Stimulated activated CD8-positive, alpha-beta memory T cell treated with anti-CD3 and anti-CD28 coated beads, Interleukin-7, amount 100 ng/mL, for 4 hours (primary cell): ENCODE data around the gene GLIS1.
A peak's percentile ranks its signal among the peaks of the same experiment; 100 is the strongest.
"Not testable (repeated sequence)": the region's sequence is repeated elsewhere in the genome, so short reads cannot be mapped to it uniquely, and the experiment has no call there.

ENCODE experiments used
- DNase-seq, 2 donors: peaks; one replicate each; pipeline ENCODE4 v3.0.0-alpha.2; 2020; ENCODE audit warnings: low read depth in 2 of 2

Gene GLIS1

DNA sequence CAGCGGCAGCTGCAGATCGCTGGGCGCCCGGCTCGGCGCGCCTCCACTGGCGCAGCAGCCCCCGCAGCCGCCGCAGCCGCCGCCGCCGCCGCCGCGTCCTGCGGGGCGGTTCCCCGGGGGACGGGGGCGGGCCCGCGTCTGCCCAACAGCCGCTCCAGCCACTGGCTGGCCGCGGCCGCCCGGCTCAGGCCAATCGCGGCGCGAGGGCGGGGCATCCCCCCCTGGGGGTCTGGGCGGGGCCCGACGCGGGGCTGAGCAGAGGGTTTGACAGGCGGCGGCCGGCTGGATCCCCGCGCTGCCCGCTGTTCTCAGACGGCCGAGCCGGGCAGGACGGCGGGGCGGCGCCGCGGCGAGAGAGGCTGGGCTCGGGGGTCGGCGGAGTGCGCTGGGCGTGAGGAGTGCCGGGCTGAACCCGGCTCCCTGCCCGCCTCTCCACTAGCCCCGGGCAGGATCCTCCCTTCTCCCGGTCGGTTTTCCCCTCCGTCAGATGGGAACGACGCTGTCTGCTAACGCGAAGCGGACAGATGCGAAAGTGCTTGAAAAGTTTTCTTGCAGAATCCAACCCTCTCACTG is at the start of gene GLIS1:
GLIS1 (minus strand) TSS at position 56 of the 573 bp plus-strand sequence. CDS start 1,100 bp downstream, outside the sequence.
- peak in 1 of 2 donors; percentile 43 for DNase-seq

DNA sequence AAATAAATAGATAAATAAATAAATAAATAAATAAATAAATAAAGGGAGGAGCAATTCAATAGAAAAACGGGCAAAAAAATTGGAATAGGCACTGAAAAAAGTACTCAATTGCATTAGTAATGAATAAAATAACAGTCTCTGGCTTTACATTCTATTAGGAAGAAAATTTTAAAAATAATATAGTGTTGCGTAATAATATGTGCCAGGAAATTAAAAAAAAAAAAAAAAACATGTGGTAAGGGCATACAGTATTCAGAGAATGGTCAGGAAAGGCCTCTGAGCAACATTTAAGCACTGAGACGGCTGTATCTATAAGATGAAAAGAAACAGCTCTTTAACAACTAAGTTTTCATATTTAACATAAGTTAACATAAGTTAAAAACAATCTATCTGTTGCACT is 48.7 kb upstream of the GLIS1 start:
- DNase-seq = no peak

GRCh38 chr1:53783056-53783455 is 44.1 kb upstream of the GLIS1 start:
- no peak for DNase-seq

DNA sequence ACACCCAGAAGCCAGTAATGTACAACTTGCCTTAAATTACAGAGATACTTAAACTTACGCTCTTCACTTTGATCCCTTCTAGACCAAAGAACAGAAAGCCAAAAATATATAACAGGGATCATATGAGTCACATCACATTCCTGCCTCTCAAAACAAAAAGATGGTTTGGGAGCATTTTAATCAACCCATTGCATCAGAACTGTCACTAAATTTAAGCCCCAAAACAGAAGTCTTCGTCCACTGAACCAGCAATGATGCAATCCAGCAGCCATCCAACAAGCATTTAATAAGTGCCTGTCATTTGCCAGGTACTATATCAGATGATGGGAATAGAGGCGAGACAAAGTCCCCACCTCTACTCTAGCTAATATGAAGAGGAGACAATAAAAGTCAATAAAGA is 42.7 kb upstream of the GLIS1 start:
- DNase-seq = no peak

DNA sequence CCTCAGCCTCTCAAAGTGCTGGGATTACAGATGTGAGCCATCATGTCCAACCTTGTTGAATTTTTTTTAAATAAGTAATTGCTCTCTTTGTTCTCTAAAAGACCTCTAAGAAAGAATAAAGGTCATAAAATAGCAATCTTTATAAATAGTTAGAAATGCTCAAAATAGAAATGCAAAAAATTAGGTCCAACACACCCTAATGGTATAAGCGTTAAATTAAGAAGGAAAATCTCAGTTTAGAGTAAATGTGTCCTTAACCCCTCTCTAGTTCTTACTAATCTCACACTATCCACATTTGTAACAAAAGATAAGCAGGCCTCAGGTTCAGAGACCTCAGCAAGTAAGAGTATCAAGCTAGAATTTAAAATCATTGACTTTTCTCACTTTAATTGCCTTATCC is 38.3 kb upstream of the GLIS1 start:
- DNase-seq = no peak

- DNase-seq = no peak
Measured at GRCh38 chr1:53771648-53772047, 32.7 kb upstream of the GLIS1 start.

- no peak for DNase-seq
Measured at GRCh38 chr1:53769780-53770179, 30.8 kb upstream of the GLIS1 start.

GRCh38 chr1:53769184-53769583 is 30.2 kb upstream of the GLIS1 start:
- DNase-seq = no peak

DNA sequence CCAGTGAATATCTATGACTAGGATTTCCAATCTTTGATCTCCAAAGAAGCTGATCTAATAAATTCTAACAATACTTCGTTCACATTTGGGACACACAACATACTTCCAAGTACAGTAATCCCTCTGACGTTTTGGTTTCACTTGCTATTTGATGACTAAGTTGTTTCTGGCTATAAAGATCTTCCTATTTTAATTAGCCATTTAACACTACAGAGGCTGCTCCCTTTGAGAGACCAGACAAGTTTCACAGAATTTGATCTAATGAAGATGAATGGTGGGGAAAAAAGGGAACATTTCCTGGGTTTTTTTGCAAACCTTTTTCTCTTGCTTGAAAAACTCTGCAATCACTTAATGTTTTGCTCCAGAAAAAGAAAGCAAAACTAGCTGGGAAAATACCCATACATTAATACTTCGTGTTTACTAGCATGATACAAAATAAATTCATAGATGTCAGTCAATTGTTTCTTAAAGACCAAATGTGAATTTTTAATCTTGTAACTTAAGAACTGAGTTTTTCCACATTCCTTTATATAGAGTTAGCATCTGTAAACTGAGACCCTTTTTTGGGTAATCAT is 28.0 kb upstream of the GLIS1 start:
- no peak for DNase-seq

GRCh38 chr1:53766194-53766742 is 27.3 kb upstream of the GLIS1 start:
- no peak for DNase-seq

DNA sequence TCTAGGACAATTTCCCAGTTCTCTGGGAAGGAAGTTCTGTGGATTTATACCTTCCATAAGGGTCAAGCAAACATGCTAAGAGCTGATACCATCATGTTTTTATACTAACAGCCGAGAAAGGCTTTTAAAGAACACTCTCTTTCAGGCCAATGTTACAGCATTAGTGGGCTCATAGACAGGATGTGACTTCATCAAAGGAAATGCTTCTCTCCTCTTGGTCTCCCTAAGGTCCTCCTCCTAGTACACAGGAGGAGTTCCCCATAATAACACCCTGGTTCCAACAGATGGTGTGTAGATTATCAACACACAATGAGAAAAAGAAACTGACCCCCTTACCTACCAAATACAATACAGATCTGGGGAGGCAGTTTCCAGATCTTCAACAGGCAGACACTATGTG is 26.7 kb upstream of the GLIS1 start:
- DNase-seq = no peak

- DNase-seq = no peak
Measured at GRCh38 chr1:53763911-53764310, 24.9 kb upstream of the GLIS1 start.

DNA sequence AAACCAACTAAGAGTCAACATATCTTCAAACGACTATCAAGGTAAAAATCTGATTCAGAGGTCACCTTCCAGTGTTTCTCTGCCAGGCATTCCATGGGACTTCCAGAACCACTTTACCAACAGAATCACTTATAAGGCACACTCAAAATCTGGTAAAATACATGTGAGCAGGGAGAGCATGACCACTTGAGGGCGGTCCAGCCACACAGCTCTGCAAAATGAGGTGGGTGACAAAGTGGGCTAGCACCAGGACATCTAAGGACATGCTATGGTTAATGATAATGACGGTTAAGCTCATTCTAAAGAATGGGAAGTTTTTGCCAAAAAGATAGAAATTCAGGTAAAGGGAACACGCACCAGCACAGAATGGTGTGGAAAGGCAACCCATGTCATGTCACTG is 24.5 kb upstream of the GLIS1 start:
- no peak for DNase-seq

DNA sequence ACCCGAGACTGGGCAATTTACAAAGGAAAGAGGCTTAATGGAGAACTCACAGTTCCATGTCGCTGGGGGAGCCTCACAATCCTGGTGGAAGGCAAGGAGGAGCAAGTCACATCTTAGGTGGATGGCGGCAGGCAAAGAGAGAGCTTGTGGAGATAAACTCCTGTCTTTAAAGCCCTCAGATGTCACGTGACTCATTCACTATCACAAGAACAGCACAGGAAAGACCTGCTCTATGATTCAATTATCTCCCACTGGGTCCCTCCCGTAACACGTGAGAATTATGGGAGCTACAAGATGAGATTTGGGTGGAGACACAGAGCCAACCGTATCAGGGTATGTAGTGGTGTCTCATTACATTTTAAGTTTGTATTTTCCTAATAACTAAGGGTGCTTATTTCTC is 21.5 kb upstream of the GLIS1 start:
- DNase-seq = not testable (repeated sequence)

- no peak for DNase-seq
Measured at GRCh38 chr1:53755874-53756273, 16.9 kb upstream of the GLIS1 start.

DNA sequence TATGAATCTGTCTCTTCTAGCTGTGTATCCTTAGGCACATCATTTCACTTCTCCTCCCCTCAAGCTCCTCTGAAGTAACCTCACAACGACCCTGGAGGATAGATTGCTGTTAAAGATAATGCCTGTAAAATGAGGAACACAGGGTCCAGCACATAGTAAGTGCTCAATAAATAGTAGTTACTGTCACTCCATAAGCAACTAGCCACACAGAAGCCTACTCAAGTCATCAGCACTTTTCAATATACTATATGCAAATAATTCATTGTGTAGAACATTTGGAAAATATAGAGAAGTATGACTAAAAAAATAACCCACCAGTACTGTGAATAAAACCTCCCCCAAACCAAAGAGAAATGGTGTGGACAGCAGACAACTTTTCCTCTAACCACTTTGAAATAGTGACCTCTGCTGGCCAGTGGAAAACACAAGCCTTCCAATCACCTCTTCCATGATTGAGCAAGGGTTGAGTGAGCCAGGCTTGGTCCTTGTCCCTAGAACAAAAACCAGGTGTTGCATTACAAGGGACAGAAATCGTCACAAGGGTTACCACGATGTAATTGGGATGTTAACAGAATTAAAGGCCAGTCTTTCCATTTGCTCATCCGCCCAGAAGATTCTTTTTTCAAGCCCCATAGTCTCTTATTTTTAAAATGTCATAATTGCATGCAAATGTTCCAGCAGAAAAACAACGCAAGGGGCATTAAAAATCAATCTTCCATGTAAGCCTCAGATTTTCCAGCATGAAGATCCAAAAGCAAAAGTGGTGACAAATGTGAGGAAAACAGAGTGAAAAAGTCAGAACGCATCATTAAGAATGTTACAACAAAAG is 15.7 kb upstream of the GLIS1 start:
- no peak for DNase-seq

- no peak for DNase-seq
Measured at GRCh38 chr1:53752281-53752680, 13.3 kb upstream of the GLIS1 start.

GRCh38 chr1:53747841-53748240 is 8.9 kb upstream of the GLIS1 start:
- no peak for DNase-seq

GRCh38 chr1:53740621-53741105 is 1.7 kb upstream of the GLIS1 start:
- DNase-seq = no peak

- DNase-seq = no peak
Measured at GRCh38 chr1:53738205-53739108, 507 bp downstream of the GLIS1 start.

- no peak for DNase-seq
Measured at GRCh38 chr1:53737648-53738204, 1.2 kb downstream of the GLIS1 start.
